ENCODE results near the gene AGAP1. TPM values are rescaled to one million over a fixed set of nuclear protein-coding genes. Genes with fewer than 3 reads are reported as not detected.

AGAP1 gene
- total RNA-seq, 2 donors from 2014 or later: 32.8 to 34.7 TPM

DNA sequence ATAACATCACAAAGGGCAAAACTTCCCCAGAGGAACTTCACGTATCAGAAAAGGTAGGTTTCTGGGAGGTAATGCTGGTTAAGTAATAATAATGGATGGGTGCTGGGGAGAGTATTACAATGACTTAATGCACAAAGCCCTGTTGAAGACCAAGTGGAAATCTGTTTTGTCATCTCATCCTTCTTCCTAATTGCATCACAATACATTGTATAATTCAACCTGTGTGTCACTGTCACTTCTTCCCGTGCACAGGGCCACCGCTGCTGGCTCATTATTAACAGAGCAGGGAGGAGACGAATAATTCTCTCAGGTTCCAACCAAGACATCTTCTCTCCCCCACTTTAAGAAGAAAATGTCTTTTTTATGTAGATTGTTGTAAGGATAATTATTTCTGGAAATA, 290.9 kb downstream of the AGAP1 start:
- no peak overlapping the region for H3K9ac ChIP-seq (ENCODE audit: extremely low read depth, low read length, poor library complexity, severe bottlenecking)
- Mint-ChIP-seq H3K36me3 (ENCODE audit: low read depth) (peaks cover 14% of the 10 kb centered on the region), H3K27ac (no peak overlapping the region), H3K4me3 (no peak overlapping the region), H3K27me3 (ENCODE audit: insufficient read depth) (peaks cover 8% of the 10 kb centered on the region), H3K9me3 (no peaks in the 10 kb centered on the region), H3K4me1 (peaks cover 2% of the 10 kb centered on the region)
- no peak overlapping the region for H3K4me3 ChIP-seq (ENCODE audit: low read length)
- no peak overlapping the region for H3K27ac ChIP-seq (ENCODE audit: low read depth, low read length)
- no peaks in the 10 kb centered on the region for H3K27me3 ChIP-seq (ENCODE audit: control insufficient read depth, insufficient read depth, low read length, poor library complexity, severe bottlenecking)
- no peak for TF ChIP-seq CTCF (conservative IDR thresholded peaks at IDR 0.05)
- no peaks in the 10 kb centered on the region for H3K9me3 ChIP-seq (ENCODE audit: control insufficient read depth, low read length)
- H3K4me1 ChIP-seq (ENCODE audit: control insufficient read depth, insufficient read depth, low read length): no peaks in the 10 kb centered on the region
- no peaks in the 10 kb centered on the region for H3K36me3 ChIP-seq (ENCODE audit: control insufficient read depth, insufficient read depth, low read length)
- 93% methylated on average over 4 of the region's 4 CpGs; no CpG with 5 or more reads in 1 of the 2 experiments for WGBS, 2 experiments (ENCODE audit: insufficient coverage in 1 of 2, insufficient read length in 1 of 2)
- no peak for DNase-seq

DNA sequence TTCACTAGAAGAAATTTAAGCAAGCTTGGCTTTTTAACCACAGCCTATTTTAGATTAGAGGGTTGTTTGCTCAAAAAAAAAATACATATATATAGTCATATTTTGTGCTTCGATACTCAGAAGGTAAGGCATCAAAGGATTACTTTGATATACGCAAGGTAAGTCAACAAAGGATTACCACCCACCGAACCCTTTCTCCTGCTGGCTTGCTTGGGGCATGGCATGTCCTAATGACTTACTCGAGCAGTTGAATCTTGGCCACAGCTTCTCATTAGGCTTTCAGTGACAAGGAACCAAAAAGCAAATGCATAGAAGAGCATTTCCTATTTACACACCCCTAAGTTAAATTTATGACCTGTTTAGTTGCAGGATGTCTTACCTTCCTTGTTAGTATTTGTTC, 295.7 kb downstream of the AGAP1 start:
- Mint-ChIP-seq H3K27me3 (ENCODE audit: insufficient read depth) (peaks cover 18% of the 10 kb centered on the region), H3K27ac (no peak overlapping the region), H3K4me1 (peaks cover 4% of the 10 kb centered on the region), H3K4me3 (no peak overlapping the region), H3K36me3 (ENCODE audit: low read depth) (peaks cover 11% of the 10 kb centered on the region), H3K9me3 (no peaks in the 10 kb centered on the region)
- Histone ChIP-seq H3K36me3 (ENCODE audit: control insufficient read depth, insufficient read depth, low read length) (no peaks in the 10 kb centered on the region), H3K9ac (ENCODE audit: extremely low read depth, low read length, poor library complexity, severe bottlenecking) (no peak overlapping the region), H3K9me3 (ENCODE audit: control insufficient read depth, low read length) (no peaks in the 10 kb centered on the region), H3K4me3 (ENCODE audit: low read length) (no peak overlapping the region), H3K27me3 (ENCODE audit: control insufficient read depth, insufficient read depth, low read length, poor library complexity, severe bottlenecking) (no peaks in the 10 kb centered on the region), H3K27ac (ENCODE audit: low read depth, low read length) (no peak overlapping the region), H3K4me1 (ENCODE audit: control insufficient read depth, insufficient read depth, low read length) (no peaks in the 10 kb centered on the region)
- 77 to 90% methylated on average over 2 to 4 of the region's 4 CpGs for WGBS, 2 experiments (ENCODE audit: insufficient coverage in 1 of 2, insufficient read length in 1 of 2)
- peak; percentile 72 for TF ChIP-seq CTCF (conservative IDR thresholded peaks at IDR 0.05)
- no peak for DNase-seq

DNA sequence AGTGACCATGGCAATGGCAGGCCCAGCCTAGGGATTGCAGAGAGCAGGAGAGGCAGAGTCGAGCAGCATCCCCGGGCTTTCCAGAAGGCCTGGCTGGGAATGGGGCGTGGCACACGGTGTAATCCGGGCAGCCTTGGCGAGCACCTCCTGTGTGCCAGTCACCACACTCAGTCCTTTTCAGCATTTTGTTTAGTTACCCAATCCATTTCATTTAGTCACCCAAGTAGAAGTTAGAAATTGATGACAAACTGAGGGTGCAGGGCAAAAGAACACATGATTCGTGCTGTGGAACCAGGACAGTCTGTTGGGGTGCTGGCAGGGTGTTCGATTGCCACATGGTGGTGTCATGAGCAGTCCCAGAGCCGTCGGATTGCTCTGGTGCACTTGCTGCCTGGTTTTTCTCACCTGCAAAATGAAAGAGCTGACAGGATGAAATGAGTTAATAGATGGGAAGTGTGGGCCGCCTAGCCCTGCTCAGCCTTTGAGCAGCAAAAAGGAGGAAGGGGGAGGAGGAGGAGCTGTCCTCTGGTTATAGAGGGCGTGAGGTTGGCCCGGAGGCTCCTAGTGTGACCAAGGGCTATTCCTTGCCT, 299.4 kb downstream of the AGAP1 start:
- peaks cover 11% of the 10 kb centered on the region for H3K36me3 Mint-ChIP-seq (ENCODE audit: low read depth)
- no peak overlapping the region for H3K27ac Mint-ChIP-seq
- H3K27ac ChIP-seq (ENCODE audit: low read depth, low read length): no peak overlapping the region
- 74 to 77% methylated on average over 5 to 13 of the region's 13 CpGs for WGBS, 2 experiments (ENCODE audit: insufficient coverage in 1 of 2, insufficient read length in 1 of 2)
- peaks cover 14% of the 10 kb centered on the region for H3K27me3 Mint-ChIP-seq (ENCODE audit: insufficient read depth)
- no peaks in the 10 kb centered on the region for H3K27me3 ChIP-seq (ENCODE audit: control insufficient read depth, insufficient read depth, low read length, poor library complexity, severe bottlenecking)
- H3K4me3 Mint-ChIP-seq: no peak overlapping the region
- H3K9ac ChIP-seq (ENCODE audit: extremely low read depth, low read length, poor library complexity, severe bottlenecking): no peak overlapping the region
- no peaks in the 10 kb centered on the region for H3K9me3 Mint-ChIP-seq
- H3K36me3 ChIP-seq (ENCODE audit: control insufficient read depth, insufficient read depth, low read length): peaks cover 12% of the 10 kb centered on the region
- no peaks in the 10 kb centered on the region for H3K4me1 ChIP-seq (ENCODE audit: control insufficient read depth, insufficient read depth, low read length)
- H3K4me3 ChIP-seq (ENCODE audit: low read length): no peak overlapping the region
- no peaks in the 10 kb centered on the region for H3K9me3 ChIP-seq (ENCODE audit: control insufficient read depth, low read length)
- peaks cover 4% of the 10 kb centered on the region for H3K4me1 Mint-ChIP-seq
- TF ChIP-seq CTCF (conservative IDR thresholded peaks at IDR 0.05): peak; percentile 76
- DNase-seq: peak; percentile 83

Measured in endodermal cell (in vitro differentiated cells).